Esophagus squamous epithelium (tissue), 4 donors: ENCODE results near the gene NXPE4.
"Not testable (repeated sequence)": the region's sequence is repeated elsewhere in the genome, so short reads cannot be mapped to it uniquely, and the experiment has no call there.

Source experiments
- POLR2A ChIP-seq, 4 donors: fragments of 450-650 bp; IDR thresholded peaks; one replicate each; pipeline ENCODE4 v1.6.1; 2017; ENCODE audit warnings: antibody characterized with exemption in 4 of 4, mild to moderate bottlenecking in 4 of 4, moderate library complexity in 3 of 4
- TF ChIP-seq, protein P1 (sequence below), 6 experiments: fragments of 450-650 bp in 4 of 6; fragments of 200-600 bp in 2 of 6; sonication (generic) in 2 of 6; IDR thresholded peaks; one replicate each; pipeline ENCODE4 v1.5.1; 2016 to 2019; ENCODE audit warnings: antibody characterized with exemption in 6 of 6, mild to moderate bottlenecking in 4 of 6, moderate library complexity in 4 of 6

DNA sequence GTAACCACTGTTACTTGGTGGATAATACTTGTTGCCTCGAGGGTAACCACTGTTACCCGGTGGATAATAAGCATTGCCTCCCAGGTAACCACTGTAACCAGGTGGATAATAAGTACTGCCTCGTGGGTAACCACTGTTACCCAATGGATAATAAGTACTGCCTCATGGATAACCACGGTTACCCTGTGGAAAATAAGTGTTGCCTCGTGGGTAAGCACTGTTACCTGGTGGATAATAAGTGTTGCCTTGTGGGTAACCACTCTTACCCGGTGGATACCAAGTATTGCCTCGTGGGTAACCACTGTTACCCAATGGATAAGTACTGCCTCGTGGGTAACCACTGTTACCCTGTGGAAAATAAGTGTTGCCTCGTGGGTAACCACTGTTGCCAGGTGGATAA lies 13.0 kb upstream of the NXPE4 start:
- TF ChIP-seq, protein P1, sequence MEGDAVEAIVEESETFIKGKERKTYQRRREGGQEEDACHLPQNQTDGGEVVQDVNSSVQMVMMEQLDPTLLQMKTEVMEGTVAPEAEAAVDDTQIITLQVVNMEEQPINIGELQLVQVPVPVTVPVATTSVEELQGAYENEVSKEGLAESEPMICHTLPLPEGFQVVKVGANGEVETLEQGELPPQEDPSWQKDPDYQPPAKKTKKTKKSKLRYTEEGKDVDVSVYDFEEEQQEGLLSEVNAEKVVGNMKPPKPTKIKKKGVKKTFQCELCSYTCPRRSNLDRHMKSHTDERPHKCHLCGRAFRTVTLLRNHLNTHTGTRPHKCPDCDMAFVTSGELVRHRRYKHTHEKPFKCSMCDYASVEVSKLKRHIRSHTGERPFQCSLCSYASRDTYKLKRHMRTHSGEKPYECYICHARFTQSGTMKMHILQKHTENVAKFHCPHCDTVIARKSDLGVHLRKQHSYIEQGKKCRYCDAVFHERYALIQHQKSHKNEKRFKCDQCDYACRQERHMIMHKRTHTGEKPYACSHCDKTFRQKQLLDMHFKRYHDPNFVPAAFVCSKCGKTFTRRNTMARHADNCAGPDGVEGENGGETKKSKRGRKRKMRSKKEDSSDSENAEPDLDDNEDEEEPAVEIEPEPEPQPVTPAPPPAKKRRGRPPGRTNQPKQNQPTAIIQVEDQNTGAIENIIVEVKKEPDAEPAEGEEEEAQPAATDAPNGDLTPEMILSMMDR (IDR thresholded peaks at IDR 0.05), result not testable (repeated sequence)
- TF ChIP-seq POLR2A (IDR thresholded peaks at IDR 0.05), result not testable (repeated sequence)
